ENCODE results near the gene RTP4.

DNA sequence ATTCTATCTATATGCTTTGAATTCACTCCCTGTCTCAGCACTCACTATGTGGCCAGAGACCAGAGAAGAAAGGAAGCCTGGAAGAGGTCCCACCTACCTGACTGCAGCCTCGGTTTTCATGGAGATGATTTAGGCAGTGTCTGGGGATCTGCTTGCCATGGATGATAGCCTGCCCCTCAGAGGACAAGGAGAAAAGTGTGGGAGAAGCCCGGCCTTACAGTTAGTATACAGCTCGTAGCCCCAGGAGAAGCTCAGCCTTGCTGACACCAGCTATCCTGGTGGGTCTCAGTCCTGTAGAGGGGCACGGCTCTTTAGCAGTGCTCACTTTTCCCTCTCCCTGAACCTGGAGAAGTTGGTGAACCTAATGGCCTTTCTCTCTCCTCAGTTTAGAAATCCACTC, 25.9 kb upstream of the RTP4 start:
- TF ChIP-seq, protein P1, sequence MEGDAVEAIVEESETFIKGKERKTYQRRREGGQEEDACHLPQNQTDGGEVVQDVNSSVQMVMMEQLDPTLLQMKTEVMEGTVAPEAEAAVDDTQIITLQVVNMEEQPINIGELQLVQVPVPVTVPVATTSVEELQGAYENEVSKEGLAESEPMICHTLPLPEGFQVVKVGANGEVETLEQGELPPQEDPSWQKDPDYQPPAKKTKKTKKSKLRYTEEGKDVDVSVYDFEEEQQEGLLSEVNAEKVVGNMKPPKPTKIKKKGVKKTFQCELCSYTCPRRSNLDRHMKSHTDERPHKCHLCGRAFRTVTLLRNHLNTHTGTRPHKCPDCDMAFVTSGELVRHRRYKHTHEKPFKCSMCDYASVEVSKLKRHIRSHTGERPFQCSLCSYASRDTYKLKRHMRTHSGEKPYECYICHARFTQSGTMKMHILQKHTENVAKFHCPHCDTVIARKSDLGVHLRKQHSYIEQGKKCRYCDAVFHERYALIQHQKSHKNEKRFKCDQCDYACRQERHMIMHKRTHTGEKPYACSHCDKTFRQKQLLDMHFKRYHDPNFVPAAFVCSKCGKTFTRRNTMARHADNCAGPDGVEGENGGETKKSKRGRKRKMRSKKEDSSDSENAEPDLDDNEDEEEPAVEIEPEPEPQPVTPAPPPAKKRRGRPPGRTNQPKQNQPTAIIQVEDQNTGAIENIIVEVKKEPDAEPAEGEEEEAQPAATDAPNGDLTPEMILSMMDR (IDR thresholded peaks at IDR 0.05), result no peak
- no peak for TF ChIP-seq POLR2A (IDR thresholded peaks at IDR 0.05)

Measured in thyroid gland (tissue), 4 donors.